ENCODE data around the gene CCR5.

GRCh38 chr3:46383211-46383950 lies 12.6 kb downstream of the CCR5 start:
- TF ChIP-seq CTCF (IDR thresholded peaks at IDR 0.05) (no peak), EP300 (IDR thresholded peaks at IDR 0.05) (no peak), POLR2A (IDR thresholded peaks at IDR 0.05) (no peak), POLR2AphosphoS5 (IDR thresholded peaks at IDR 0.05) (no peak)
